ENCODE measurements around the gene VRK2.

DNA sequence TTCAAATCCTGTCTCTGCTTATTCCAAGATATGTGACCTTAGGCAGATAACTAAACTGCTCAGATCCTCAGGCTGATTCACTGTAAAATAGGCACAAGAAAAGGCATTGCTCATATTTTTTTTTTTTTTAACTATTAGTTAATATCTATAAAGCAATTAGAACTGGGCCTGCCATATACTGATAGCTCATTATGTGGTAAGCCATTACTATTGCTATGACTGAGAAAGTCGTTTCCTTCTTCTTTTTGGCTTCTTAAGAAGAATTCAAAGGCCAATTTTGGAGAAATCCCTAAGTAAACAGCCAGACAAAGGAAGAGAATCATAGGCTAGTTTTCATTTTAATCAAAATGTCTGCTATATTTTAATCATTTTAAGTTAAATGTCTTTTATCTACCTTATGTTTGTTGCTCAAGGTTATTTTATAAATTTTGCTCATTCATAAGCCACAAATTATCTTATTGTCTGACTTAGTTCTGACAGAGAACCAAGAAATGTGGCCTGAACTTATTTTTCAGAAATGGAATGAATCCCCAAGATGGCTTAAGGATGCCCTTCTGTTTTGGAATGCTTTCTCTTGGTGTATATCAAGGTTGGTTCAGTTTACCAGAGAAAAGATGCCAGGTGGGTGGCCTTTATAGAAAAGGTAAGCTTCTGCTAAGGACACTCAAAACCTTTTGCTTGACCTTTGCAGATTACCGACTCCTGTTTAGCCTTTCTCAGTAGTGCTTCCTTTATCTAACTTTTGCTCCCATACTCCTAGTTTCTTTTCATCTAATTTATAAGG lies 21.3 kb upstream of the VRK2 start:
- TF ChIP-seq EZH2 (IDR thresholded peaks at IDR 0.05; ENCODE audit: borderline replicate concordance, low read length): no peak
- TF ChIP-seq, protein P1, sequence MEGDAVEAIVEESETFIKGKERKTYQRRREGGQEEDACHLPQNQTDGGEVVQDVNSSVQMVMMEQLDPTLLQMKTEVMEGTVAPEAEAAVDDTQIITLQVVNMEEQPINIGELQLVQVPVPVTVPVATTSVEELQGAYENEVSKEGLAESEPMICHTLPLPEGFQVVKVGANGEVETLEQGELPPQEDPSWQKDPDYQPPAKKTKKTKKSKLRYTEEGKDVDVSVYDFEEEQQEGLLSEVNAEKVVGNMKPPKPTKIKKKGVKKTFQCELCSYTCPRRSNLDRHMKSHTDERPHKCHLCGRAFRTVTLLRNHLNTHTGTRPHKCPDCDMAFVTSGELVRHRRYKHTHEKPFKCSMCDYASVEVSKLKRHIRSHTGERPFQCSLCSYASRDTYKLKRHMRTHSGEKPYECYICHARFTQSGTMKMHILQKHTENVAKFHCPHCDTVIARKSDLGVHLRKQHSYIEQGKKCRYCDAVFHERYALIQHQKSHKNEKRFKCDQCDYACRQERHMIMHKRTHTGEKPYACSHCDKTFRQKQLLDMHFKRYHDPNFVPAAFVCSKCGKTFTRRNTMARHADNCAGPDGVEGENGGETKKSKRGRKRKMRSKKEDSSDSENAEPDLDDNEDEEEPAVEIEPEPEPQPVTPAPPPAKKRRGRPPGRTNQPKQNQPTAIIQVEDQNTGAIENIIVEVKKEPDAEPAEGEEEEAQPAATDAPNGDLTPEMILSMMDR (IDR thresholded peaks at IDR 0.05; ENCODE audit: low read length): no peak

All from OCI-LY1 (cell line).